ENCODE data around the gene CHFR.
"Not testable (repeated sequence)": the region's sequence is repeated elsewhere in the genome, so short reads cannot be mapped to it uniquely, and the experiment has no call there.

The CHFR gene

GRCh38 chr12:132806857-132807256 lies 80.5 kb downstream of the CHFR start:
- DNase-seq = no peak

GRCh38 chr12:132804426-132804861 lies 83.0 kb downstream of the CHFR start:
- DNase-seq = no peak

GRCh38 chr12:132803888-132804287 lies 83.5 kb downstream of the CHFR start:
- DNase-seq = no peak

- no peak for DNase-seq
These were observed 84.3 kb downstream of the CHFR start for GRCh38 chr12:132803125-132803524.

GRCh38 chr12:132801741-132802140 lies 85.7 kb downstream of the CHFR start:
- DNase-seq = no peak

- no peak for DNase-seq
These were observed 88.6 kb downstream of the CHFR start for GRCh38 chr12:132798836-132799235.

GRCh38 chr12:132797820-132798570 lies 89.4 kb downstream of the CHFR start:
- DNase-seq = no peak

GRCh38 chr12:132795847-132796246 lies 91.6 kb downstream of the CHFR start:
- no peak for DNase-seq

GRCh38 chr12:132791940-132792339 lies 95.5 kb downstream of the CHFR start:
- DNase-seq = not testable (repeated sequence)

GRCh38 chr12:132789099-132789471 lies 98.3 kb downstream of the CHFR start:
- no peak for DNase-seq

- no peak for DNase-seq
These were observed 98.9 kb downstream of the CHFR start for GRCh38 chr12:132788375-132789098.

- DNase-seq = no peak
These were observed 99.5 kb downstream of the CHFR start for GRCh38 chr12:132787877-132788276.

- DNase-seq = no peak
These were observed 101.2 kb downstream of the CHFR start for GRCh38 chr12:132786192-132786591.

- no peak for DNase-seq
These were observed 102.8 kb downstream of the CHFR start for GRCh38 chr12:132784580-132784979.

GRCh38 chr12:132783917-132784531 lies 103.4 kb downstream of the CHFR start:
- no peak for DNase-seq
